Activated T-helper 1 cell treated with anti-CD3 and anti-CD28 coated beads, Interleukin-2, amount 50 U/mL, for 16 hours (primary cell): ENCODE measurements around the gene NDST1.

Experiments used
- DNase-seq, 2 donors: peaks; one replicate each; pipeline ENCODE4 v3.0.0-alpha.2; 2020; ENCODE audit warnings: low read depth in 1 of 2, low spot score in 1 of 2

Gene NDST1

GRCh38 chr5:150604010-150604409 is 96.1 kb downstream of the NDST1 start:
- DNase-seq = no peak

DNA sequence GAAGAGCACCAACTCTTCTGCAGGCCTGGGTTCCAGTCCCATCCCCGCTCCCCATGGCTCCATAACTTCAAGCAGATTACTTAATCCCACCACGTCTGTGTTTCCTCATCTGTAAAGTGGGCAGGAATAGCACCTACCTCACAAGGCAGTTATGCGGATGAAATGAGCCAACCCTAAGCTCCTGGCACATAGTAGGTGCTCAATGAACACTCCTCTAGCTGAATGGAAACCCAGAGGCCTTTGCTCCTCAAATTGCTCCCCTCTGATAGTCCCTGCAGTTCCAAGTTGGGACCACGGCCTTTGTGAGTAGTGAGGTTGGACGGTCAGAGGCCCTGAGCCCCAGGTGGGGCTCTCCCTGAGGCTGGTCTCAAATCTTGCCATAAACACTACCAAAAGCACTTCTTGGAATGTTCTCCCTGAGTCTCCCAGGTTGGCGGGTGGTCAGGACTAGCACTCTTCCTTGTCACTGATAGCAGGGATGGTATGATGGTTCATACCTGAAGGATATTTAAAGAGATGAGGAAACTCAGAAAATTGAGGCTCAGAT is 97.0 kb downstream of the NDST1 start:
- DNase-seq = no peak

- no peak for DNase-seq
Observed at GRCh38 chr5:150605546-150605945, 97.6 kb downstream of the NDST1 start.

DNA sequence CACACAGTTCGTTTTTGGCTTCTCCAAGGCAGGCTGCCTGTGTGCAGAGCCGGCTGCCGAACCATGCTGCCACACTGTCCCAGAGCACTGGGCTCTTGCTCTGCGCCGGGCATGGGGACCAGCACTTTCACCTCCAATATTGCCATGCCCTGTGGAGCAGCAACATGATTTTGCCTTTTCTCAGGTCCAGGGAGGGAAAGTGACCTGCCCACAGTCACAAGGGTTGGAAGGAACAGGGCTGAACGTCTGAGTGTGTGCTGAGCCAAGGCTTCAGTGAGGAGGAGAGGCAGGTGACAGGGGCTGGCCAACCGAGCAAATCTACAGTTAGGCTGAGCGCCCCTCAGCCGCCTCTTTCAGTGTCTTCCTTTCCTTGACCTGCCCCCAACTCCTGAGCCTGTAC is 98.5 kb downstream of the NDST1 start:
- DNase-seq = no peak

DNA sequence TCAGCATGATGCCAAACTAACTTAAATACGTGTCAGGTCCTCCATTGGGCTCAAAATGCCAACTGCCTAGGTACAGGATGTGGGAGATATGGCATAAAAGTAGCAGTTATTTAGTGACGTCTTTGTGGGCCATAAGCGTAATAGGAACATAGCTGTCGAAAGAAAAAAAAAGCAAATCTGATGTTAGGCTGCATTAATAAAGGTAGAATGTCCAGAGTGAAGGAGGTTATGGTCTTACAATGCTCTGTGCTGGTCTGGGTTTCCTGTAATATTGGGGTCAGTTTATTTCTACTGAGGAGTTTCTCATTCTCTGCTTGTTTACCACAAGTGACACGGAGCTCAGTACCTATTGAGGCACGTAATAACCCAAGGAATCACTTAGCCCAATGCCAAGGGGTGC is 99.2 kb downstream of the NDST1 start:
- no peak for DNase-seq
